ENCODE measurements around the gene LILRB5. TPM values are rescaled to one million over a fixed set of nuclear protein-coding genes. Genes with fewer than 3 reads are reported as not detected.
"Not testable (repeated sequence)": the region's sequence is repeated elsewhere in the genome, so short reads cannot be mapped to it uniquely, and the experiment has no call there.

Gene LILRB5
- total and polyA plus RNA-seq, 2 of the 4 experiments (the other 2 are of a cell fraction): not detected

GRCh38 chr19:54275951-54276350, 18.9 kb upstream of the LILRB5 start:
- dilution Hi-C loops (cut with HindIII; ENCODE audit: low sequenced_read_pairs, unreplicated experiment): no loop called here
- POLR2A ChIA-PET (ENCODE audit: unreplicated experiment): no interaction called here
- no peak overlapping the region for H2AK9ac ChIP-seq (replicated peaks; ENCODE audit: low read depth, low read length, poor library complexity)
- no peaks in the 10 kb centered on the region for H3K79me1 ChIP-seq (ENCODE audit: low read depth in 1 of 2, low read length in 2 of 2)
- no peaks in the 10 kb centered on the region for H4K20me1 ChIP-seq (ENCODE audit: insufficient read depth, low read length)
- no peak overlapping the region for H2AFZ ChIP-seq (replicated peaks; ENCODE audit: low read length, poor library complexity)
- no peaks in the 10 kb centered on the region; the same call in 1 of the 2 replicates for H3K27me3 ChIP-seq (ENCODE audit: control insufficient read depth, insufficient read depth, low read length)
- H3K9me1 ChIP-seq (ENCODE audit: insufficient read depth, low read length): no peaks in the 10 kb centered on the region
- H3K18ac ChIP-seq (ENCODE audit: low read depth, low read length): no peak overlapping the region
- ATAC-seq (ENCODE audit: low read depth) (no peak), DNase-seq (no peak)
- intact Hi-C loops (cut with micrococcal nuclease): no loop called here
- no peak overlapping the region for H2BK120ac ChIP-seq (ENCODE audit: low read depth, low read length)
- no peaks in the 10 kb centered on the region for H3K9me3 ChIP-seq (ENCODE audit: control insufficient read depth, insufficient read depth, low read length)
- no peak overlapping the region for H3K4me2 ChIP-seq (ENCODE audit: low read depth, low read length)
- H2BK15ac ChIP-seq (ENCODE audit: low read depth, low read length): no peak overlapping the region
- H2AK5ac ChIP-seq (ENCODE audit: low read depth, low read length): no peak overlapping the region
- no peak overlapping the region for H3K4me3 ChIP-seq (ENCODE audit: insufficient read depth, low read depth, low read length)
- no TSS peak for BruUV-seq (replicated peaks)
- no peak overlapping the region for H3K23ac ChIP-seq (ENCODE audit: low read depth, low read length)
- no peak overlapping the region for H2BK20ac ChIP-seq (ENCODE audit: low read depth, low read length)
- no peaks in the 10 kb centered on the region for H3K36me3 ChIP-seq (ENCODE audit: control insufficient read depth, insufficient read depth, low read length)
- no peak overlapping the region for H3K56ac ChIP-seq (ENCODE audit: extremely low read depth, insufficient read depth, low read length)
- no peak overlapping the region for H3K4ac ChIP-seq (ENCODE audit: low read depth, low read length)
- H3K27ac ChIP-seq (ENCODE audit: insufficient read depth, low read length): no peak overlapping the region
- no peak overlapping the region for H4K5ac ChIP-seq (ENCODE audit: low read depth, low read length)
- H3K9ac ChIP-seq (ENCODE audit: low read depth, low read length): no peak overlapping the region
- no peak overlapping the region for H4K91ac ChIP-seq (ENCODE audit: insufficient read depth, low read depth, low read length)
- CTCF ChIA-PET: no interaction called here
- H3K4me1 ChIP-seq (ENCODE audit: control insufficient read depth, insufficient read depth, low read length): no peaks in the 10 kb centered on the region
- H2BK5ac ChIP-seq (ENCODE audit: low read depth, low read length, poor library complexity, severe bottlenecking): no peak overlapping the region
- no peak overlapping the region for H4K8ac ChIP-seq (ENCODE audit: low read depth in 2 of 2, low read length in 2 of 2)
- no CpG with 5 or more reads among the region's 9 CpGs for WGBS, 2 experiments (ENCODE audit: extremely low coverage in 2 of 2, insufficient read length in 1 of 2)
- TF ChIP-seq RFX5 (IDR thresholded peaks at IDR 0.05; ENCODE audit: low read depth, low read length): no peak
- TF ChIP-seq RCOR1 (IDR thresholded peaks at IDR 0.05; ENCODE audit: insufficient replicate concordance, low read length): no peak
- TF ChIP-seq CEBPB (IDR thresholded peaks at IDR 0.05; ENCODE audit: low read depth, low read length): no peak
- H3K14ac ChIP-seq (replicated peaks; ENCODE audit: low read depth, low read length): no peak overlapping the region
- in situ Hi-C loops (cut with MboI; ENCODE audit: low sequenced_read_pairs): no loop called here

GRCh38 chr19:54274516-54274915, 17.4 kb upstream of the LILRB5 start:
- ATAC-seq (ENCODE audit: low read depth); H3K4me3 ChIP-seq (ENCODE audit: insufficient read depth, low read depth, low read length); H3K9ac ChIP-seq (ENCODE audit: low read depth, low read length); dilution Hi-C loops (cut with HindIII; ENCODE audit: low sequenced_read_pairs, unreplicated experiment); H2AK5ac ChIP-seq (ENCODE audit: low read depth, low read length); H4K8ac ChIP-seq (ENCODE audit: low read depth in 2 of 2, low read length in 2 of 2); H2BK120ac ChIP-seq (ENCODE audit: low read depth, low read length); intact Hi-C loops (cut with micrococcal nuclease); H3K23ac ChIP-seq (ENCODE audit: low read depth, low read length); H3K9me3 ChIP-seq (ENCODE audit: control insufficient read depth, insufficient read depth, low read length); H3K4me2 ChIP-seq (ENCODE audit: low read depth, low read length); H2BK15ac ChIP-seq (ENCODE audit: low read depth, low read length); H2BK5ac ChIP-seq (ENCODE audit: low read depth, low read length, poor library complexity, severe bottlenecking); H3K9me1 ChIP-seq (ENCODE audit: insufficient read depth, low read length); POLR2A ChIA-PET (ENCODE audit: unreplicated experiment); H3K36me3 ChIP-seq (ENCODE audit: control insufficient read depth, insufficient read depth, low read length); BruUV-seq (replicated peaks); H4K20me1 ChIP-seq (ENCODE audit: insufficient read depth, low read length); CTCF ChIA-PET; H4K5ac ChIP-seq (ENCODE audit: low read depth, low read length); in situ Hi-C loops (cut with MboI; ENCODE audit: low sequenced_read_pairs); H3K18ac ChIP-seq (ENCODE audit: low read depth, low read length); H4K91ac ChIP-seq (ENCODE audit: insufficient read depth, low read depth, low read length); H2AK9ac ChIP-seq (replicated peaks; ENCODE audit: low read depth, low read length, poor library complexity); DNase-seq; H3K79me1 ChIP-seq (ENCODE audit: low read depth in 1 of 2, low read length in 2 of 2); H3K56ac ChIP-seq (ENCODE audit: extremely low read depth, insufficient read depth, low read length); H3K14ac ChIP-seq (replicated peaks; ENCODE audit: low read depth, low read length); H3K4me1 ChIP-seq (ENCODE audit: control insufficient read depth, insufficient read depth, low read length); H3K27ac ChIP-seq (ENCODE audit: insufficient read depth, low read length); H2BK20ac ChIP-seq (ENCODE audit: low read depth, low read length); H3K4ac ChIP-seq (ENCODE audit: low read depth, low read length); H2AFZ ChIP-seq (replicated peaks; ENCODE audit: low read length, poor library complexity); H3K27me3 ChIP-seq (ENCODE audit: control insufficient read depth, insufficient read depth, low read length): not testable (repeated sequence)
- no CpG with 5 or more reads among the region's 9 CpGs for WGBS, 2 experiments (ENCODE audit: extremely low coverage in 2 of 2, insufficient read length in 1 of 2)
